Chondrocyte (in vitro differentiated cells): Measurements from ENCODE around the gene C1QL4. TPM values are rescaled to one million over a fixed set of nuclear protein-coding genes. Genes with fewer than 3 reads are reported as not detected.

Source experiments
- DNase-seq: peaks from one replicate; pipeline ENCODE4 v3.0.0; 2021; ENCODE audit warnings: mixed read lengths, low spot score
- H3K27ac Mint-ChIP-seq: one replicate; pipeline ENCODE4 v1.8.0; 2021; ENCODE audit warnings: mild to moderate bottlenecking, moderate library complexity, mixed read lengths; ENCODE audit not compliant: unreplicated experiment
- H3K27me3 Mint-ChIP-seq: 2 replicates; pipeline ENCODE4 v1.8.0; 2021; ENCODE audit warnings: low read depth, mixed read lengths
- H3K36me3 Mint-ChIP-seq: 2 replicates; pipeline ENCODE4 v1.8.0; 2021; ENCODE audit warnings: low read depth, mixed read lengths
- H3K4me1 Mint-ChIP-seq: 2 replicates; pipeline ENCODE4 v1.8.0; 2021; ENCODE audit warnings: low read depth, mild to moderate bottlenecking, mixed read lengths
- H3K4me3 Mint-ChIP-seq: one replicate; pipeline ENCODE4 v1.8.0; 2021; ENCODE audit warnings: mild to moderate bottlenecking, moderate library complexity, mixed read lengths; ENCODE audit not compliant: unreplicated experiment
- H3K9me3 Mint-ChIP-seq: 2 replicates; pipeline ENCODE4 v1.8.0; 2021; ENCODE audit warnings: low read depth, mixed read lengths
- total RNA-seq: library from RNA; stranded (reverse); gene quantifications from 3 replicates; pipeline ENCODE4 v1.2.1, GENCODE V29; 2021
- TF ChIP-seq, protein P1 (sequence below): fragments of 200-600 bp; sonication (generic); IDR thresholded peaks from 2 replicates; pipeline ENCODE4 v1.5.0; 2021; ENCODE audit warnings: antibody characterized with exemption, mild to moderate bottlenecking, moderate library complexity

Gene C1QL4
- total RNA-seq, 1 donor from 2014 or later: 0.60 TPM

- no peak for DNase-seq
- H3K9me3 Mint-ChIP-seq: no peaks in the 10 kb centered on the region
- no peak overlapping the region for H3K4me3 Mint-ChIP-seq
- TF ChIP-seq, protein P1, sequence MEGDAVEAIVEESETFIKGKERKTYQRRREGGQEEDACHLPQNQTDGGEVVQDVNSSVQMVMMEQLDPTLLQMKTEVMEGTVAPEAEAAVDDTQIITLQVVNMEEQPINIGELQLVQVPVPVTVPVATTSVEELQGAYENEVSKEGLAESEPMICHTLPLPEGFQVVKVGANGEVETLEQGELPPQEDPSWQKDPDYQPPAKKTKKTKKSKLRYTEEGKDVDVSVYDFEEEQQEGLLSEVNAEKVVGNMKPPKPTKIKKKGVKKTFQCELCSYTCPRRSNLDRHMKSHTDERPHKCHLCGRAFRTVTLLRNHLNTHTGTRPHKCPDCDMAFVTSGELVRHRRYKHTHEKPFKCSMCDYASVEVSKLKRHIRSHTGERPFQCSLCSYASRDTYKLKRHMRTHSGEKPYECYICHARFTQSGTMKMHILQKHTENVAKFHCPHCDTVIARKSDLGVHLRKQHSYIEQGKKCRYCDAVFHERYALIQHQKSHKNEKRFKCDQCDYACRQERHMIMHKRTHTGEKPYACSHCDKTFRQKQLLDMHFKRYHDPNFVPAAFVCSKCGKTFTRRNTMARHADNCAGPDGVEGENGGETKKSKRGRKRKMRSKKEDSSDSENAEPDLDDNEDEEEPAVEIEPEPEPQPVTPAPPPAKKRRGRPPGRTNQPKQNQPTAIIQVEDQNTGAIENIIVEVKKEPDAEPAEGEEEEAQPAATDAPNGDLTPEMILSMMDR: no peak
- no peaks in the 10 kb centered on the region for H3K36me3 Mint-ChIP-seq
- H3K4me1 Mint-ChIP-seq: peaks cover 39% of the 10 kb centered on the region
- peaks cover 17% of the 10 kb centered on the region for H3K27me3 Mint-ChIP-seq
- no peak overlapping the region for H3K27ac Mint-ChIP-seq
Measured at GRCh38 chr12:49344486-49345050, 7.6 kb upstream of the C1QL4 start.

DNA sequence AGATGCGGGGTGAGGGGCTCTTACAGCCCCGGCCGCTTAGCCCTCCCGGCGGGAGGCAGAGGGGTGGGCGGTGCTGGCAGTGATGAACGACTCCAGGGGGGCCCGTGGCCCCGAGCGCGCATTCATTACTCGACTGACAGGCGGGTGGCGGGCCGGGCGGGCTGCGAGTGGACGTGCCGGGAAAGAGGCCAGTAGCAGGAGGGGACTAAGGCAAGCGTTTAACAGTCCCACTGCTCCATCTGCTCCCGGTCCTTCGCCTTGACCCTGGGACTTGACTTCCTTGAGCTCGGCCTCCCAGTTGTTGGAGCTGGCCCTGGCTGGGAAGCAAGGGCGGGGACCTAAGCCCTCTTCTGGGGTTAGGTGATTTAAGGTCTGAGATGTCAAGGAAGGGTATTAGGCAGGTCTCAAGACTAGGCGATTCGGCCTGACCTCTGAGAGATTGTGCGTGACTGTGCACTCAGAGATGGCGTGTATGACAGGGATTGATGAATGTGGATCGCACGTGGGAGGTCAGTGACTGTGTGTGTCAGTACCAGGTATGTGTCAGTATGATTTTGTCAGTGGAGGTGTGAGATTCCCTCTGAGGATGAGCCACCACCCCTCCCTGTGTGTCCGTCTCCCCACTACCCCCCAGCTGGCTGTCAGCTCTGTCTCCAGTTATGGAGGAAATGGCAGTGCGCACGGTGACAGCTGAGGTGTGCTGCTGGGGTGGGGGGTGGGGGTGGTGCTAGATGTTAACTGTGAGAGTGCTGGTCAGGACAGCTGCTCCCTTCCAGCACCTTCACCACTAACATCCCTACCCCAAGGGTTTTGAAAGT is 6.1 kb upstream of the C1QL4 start:
- no peak for DNase-seq
- TF ChIP-seq, protein P1: no peak
- Mint-ChIP-seq H3K27ac (peak overlapping the region; percentile 17), H3K4me3 (peak overlapping the region; percentile 65), H3K9me3 (no peaks in the 10 kb centered on the region), H3K36me3 (no peaks in the 10 kb centered on the region), H3K4me1 (peaks cover 49% of the 10 kb centered on the region), H3K27me3 (peaks cover 17% of the 10 kb centered on the region)

GRCh38 chr12:49342066-49342913 is 5.3 kb upstream of the C1QL4 start:
- H3K36me3 Mint-ChIP-seq: no peaks in the 10 kb centered on the region
- TF ChIP-seq, protein P1: peak; percentile 98
- peak overlapping the region; percentile 65 for H3K4me3 Mint-ChIP-seq
- no peak for DNase-seq
- peaks cover 45% of the 10 kb centered on the region for H3K4me1 Mint-ChIP-seq
- peaks cover 21% of the 10 kb centered on the region for H3K27me3 Mint-ChIP-seq
- H3K9me3 Mint-ChIP-seq: no peaks in the 10 kb centered on the region
- H3K27ac Mint-ChIP-seq: peak overlapping the region; percentile 17

- DNase-seq: no peak
- no peak overlapping the region for H3K27ac Mint-ChIP-seq
- TF ChIP-seq, protein P1: no peak
- H3K36me3 Mint-ChIP-seq: no peaks in the 10 kb centered on the region
- no peaks in the 10 kb centered on the region for H3K9me3 Mint-ChIP-seq
- peak overlapping the region; percentile 65 for H3K4me3 Mint-ChIP-seq
- peaks cover 43% of the 10 kb centered on the region for H3K4me1 Mint-ChIP-seq
- H3K27me3 Mint-ChIP-seq: peaks cover 24% of the 10 kb centered on the region
Measured at GRCh38 chr12:49341777-49342065, 4.7 kb upstream of the C1QL4 start.
